Activated CD4-positive, alpha-beta T cell treated with anti-CD3 and anti-CD28 coated beads, Interleukin-2, amount 50 U/mL, for 4 hours (primary cell): ENCODE data around the gene ADSS2.

Experiments used
- DNase-seq, 2 experiments: peaks; one replicate each; pipeline ENCODE4 v3.0.0-alpha.2; 2020

The ADSS2 gene

DNA sequence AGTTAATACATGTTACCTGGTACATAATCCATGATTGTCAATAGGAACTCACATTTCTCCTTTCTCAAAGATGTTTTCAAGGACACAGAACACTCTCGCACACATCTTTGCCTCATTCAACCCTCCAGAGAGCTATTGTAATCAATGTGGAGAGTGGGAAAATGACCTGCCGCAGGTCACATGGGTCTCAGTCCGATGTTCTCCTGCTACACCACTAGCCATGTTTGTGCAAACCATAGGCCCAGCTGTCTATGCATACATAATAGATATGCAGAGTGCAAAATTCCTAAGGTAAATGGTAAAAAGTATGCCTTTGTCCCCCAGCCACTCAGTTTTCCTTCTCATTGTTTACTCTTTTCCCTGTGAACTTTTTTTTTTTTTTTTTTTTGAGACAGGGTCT is 89.2 kb downstream of the ADSS2 start:
- DNase-seq = no peak

DNA sequence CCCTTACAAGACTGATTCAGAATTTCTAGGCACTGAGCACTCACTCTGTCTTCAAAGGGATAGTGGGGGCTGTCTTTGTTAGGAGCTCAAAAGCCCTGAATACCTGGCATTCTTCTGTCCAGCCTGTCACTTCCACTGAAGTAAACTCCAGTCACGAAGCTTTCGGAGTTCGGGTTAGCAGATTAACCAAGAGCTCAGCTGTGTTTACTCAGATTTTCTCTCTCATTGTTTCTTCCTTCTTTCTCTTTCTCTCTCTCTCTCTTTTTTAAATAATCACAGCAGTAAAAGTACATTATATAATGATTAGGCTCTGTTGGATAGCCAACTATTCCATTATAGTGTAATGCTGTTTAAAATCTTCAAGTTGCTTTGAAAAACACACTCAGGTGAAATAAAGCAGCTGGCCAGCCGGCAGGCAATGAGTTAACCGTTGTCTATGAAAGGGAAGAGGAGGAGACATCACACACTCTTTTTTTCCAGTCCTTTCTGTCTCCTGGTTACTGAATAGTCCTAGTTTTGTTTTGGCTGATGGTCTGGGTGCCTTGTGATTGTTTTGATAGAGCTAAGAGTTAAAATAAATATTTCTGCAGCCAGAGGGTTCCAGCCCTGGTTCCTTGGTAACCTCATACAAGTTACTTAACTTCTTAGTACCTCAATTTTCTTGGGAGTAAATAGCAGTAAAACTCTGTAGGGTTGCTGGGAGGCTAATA is 89.8 kb downstream of the ADSS2 start:
- DNase-seq = no peak
